WERI-Rb-1 (cell line): ENCODE data around the gene OR10A2.
"Not testable (repeated sequence)": the region's sequence is repeated elsewhere in the genome, so short reads cannot be mapped to it uniquely, and the experiment has no call there.

Experiments
- DNase-seq: peaks from one replicate; pipeline ENCODE4 v3.0.0-alpha.2; 2020
- H3K27ac ChIP-seq: fragments of 250-450 bp; sonication (Bioruptor Pico); 2 replicates; pipeline ENCODE4 v1.5.1; 2020; ENCODE audit warnings: mild to moderate bottlenecking, moderate library complexity
- H3K27me3 ChIP-seq: fragments of 250-450 bp; sonication (Bioruptor Pico); 2 replicates; pipeline ENCODE4 v1.5.1; 2021; ENCODE audit warnings: mild to moderate bottlenecking, low read depth, moderate library complexity; ENCODE audit not compliant: insufficient read depth, severe bottlenecking
- H3K36me3 ChIP-seq: fragments of 250-450 bp; sonication (Bioruptor Pico); 2 replicates; pipeline ENCODE4 v1.5.1; 2020; ENCODE audit warnings: mild to moderate bottlenecking, moderate library complexity
- H3K4me3 ChIP-seq: 2 replicates; pipeline ENCODE4 v1.5.1; 2011; ENCODE audit warnings: low read depth, mild to moderate bottlenecking, control low read depth, low read length
- H3K9me3 ChIP-seq: fragments of 250-450 bp; sonication (Bioruptor Pico); 2 replicates; pipeline ENCODE4 v1.5.1; 2021; ENCODE audit warnings: mild to moderate bottlenecking, moderate library complexity; ENCODE audit not compliant: severe bottlenecking
- CTCF ChIP-seq: IDR thresholded peaks from 2 replicates; pipeline ENCODE4 v1.5.1; 2011; ENCODE audit warnings: low read depth, mild to moderate bottlenecking, control low read depth, inconsistent platforms, low read length

The OR10A2 gene

GRCh38 chr11:6900327-6900999, 37.6 kb downstream of the OR10A2 start:
- no peaks in the 10 kb centered on the region for H3K27me3 ChIP-seq
- no peaks in the 10 kb centered on the region for H3K9me3 ChIP-seq
- H3K4me3 ChIP-seq: no peak overlapping the region
- TF ChIP-seq CTCF: no peak
- DNase-seq: no peak
- H3K27ac ChIP-seq: no peak overlapping the region
- H3K36me3 ChIP-seq: no peaks in the 10 kb centered on the region

- H3K9me3 ChIP-seq, H3K27ac ChIP-seq, H3K27me3 ChIP-seq, DNase-seq, H3K36me3 ChIP-seq, H3K4me3 ChIP-seq: not testable (repeated sequence)
These were observed 41.9 kb downstream of the OR10A2 start for GRCh38 chr11:6904804-6905203.

GRCh38 chr11:6911378-6911777, 48.5 kb downstream of the OR10A2 start:
- Histone ChIP-seq H3K4me3 (no peak overlapping the region), H3K9me3 (no peaks in the 10 kb centered on the region), H3K27me3 (no peaks in the 10 kb centered on the region), H3K36me3 (no peaks in the 10 kb centered on the region), H3K27ac (no peak overlapping the region)
- TF ChIP-seq CTCF: no peak
- no peak for DNase-seq

- no peak overlapping the region for H3K27ac ChIP-seq
- no peak for TF ChIP-seq CTCF
- no peak for DNase-seq
- no peak overlapping the region for H3K4me3 ChIP-seq
- no peaks in the 10 kb centered on the region for H3K36me3 ChIP-seq
- H3K27me3 ChIP-seq: no peaks in the 10 kb centered on the region
- no peaks in the 10 kb centered on the region for H3K9me3 ChIP-seq
These were observed 49.1 kb downstream of the OR10A2 start for GRCh38 chr11:6911948-6912347.

- H3K27ac ChIP-seq: no peak overlapping the region
- DNase-seq: no peak
- no peaks in the 10 kb centered on the region for H3K27me3 ChIP-seq
- H3K9me3 ChIP-seq: peaks cover 5% of the 10 kb centered on the region
- no peak for TF ChIP-seq CTCF
- H3K36me3 ChIP-seq: no peaks in the 10 kb centered on the region
- H3K4me3 ChIP-seq: no peak overlapping the region
These were observed 56.8 kb downstream of the OR10A2 start for GRCh38 chr11:6919698-6920097.

- H3K36me3 ChIP-seq: no peaks in the 10 kb centered on the region
- no peak within 1 kb of the TSS for H3K4me3 ChIP-seq
- no peak for DNase-seq
- H3K9me3 ChIP-seq: peaks cover 5% of the 10 kb centered on the region
- TF ChIP-seq CTCF: no peak
- H3K27me3 ChIP-seq: no peaks in the 10 kb centered on the region
- no peak within 1 kb of the TSS for H3K27ac ChIP-seq
These were observed 57.8 kb downstream of the OR10A2 start, which contains the start of gene OR2D3 for GRCh38 chr11:6920702-6921101. TSS of gene OR2D3 (plus strand) at chr11:6921002. CDS start at chr11:6921002, 0 bp downstream.
